Aortic smooth muscle cell (primary cell): Measurements from ENCODE around the gene ZNF761. TPM values are rescaled to one million over a fixed set of nuclear protein-coding genes. Genes with fewer than 3 reads are reported as not detected.

Source experiments
- total RNA-seq: library from RNA; depleted of rRNA; stranded (reverse); fragments of >200 nt; gene quantifications from 2 replicates; pipeline ENCODE4 v1.2.3, GENCODE V29; 2014

Gene ZNF761
- 9.8 and 11.0 TPM in 2 replicates for total RNA-seq

GRCh38 chr19:53431399-53432087, at the start of gene ZNF761:
Gene ZNF761 (plus strand): TSS chr19:53431984. CDS start chr19:53447269, 15,285 bp downstream.

GRCh38 chr19:53394974-53395839, 36.6 kb upstream of the ZNF761 start, which contains the start of gene ZNF765:
Gene ZNF765 (plus strand): TSS chr19:53395149. CDS start chr19:53398016, 2,867 bp downstream.

GRCh38 chr19:53467485-53468262, 35.9 kb downstream of the ZNF761 start, which contains the start of gene ZNF813:
Gene ZNF813 (plus strand): TSS chr19:53467733. CDS start chr19:53483823, 16,090 bp downstream.

Other genes with a start within 250 kb of the ZNF761 start
- 2.2 and 4.1 TPM in 2 replicates for gene ZNF665, start 238.6 kb upstream of the ZNF761 start, total RNA-seq
- 15.0 and 15.7 TPM in 2 replicates for gene ZNF677, start 177.1 kb upstream of the ZNF761 start, total RNA-seq
- gene VN1R2, start 173.7 kb upstream of the ZNF761 start, total RNA-seq, result not detected in 2 replicates
- gene VN1R4, start 164.3 kb upstream of the ZNF761 start, total RNA-seq, result not detected in 2 replicates
- gene ZNF845, start 98.2 kb upstream of the ZNF761 start, total RNA-seq, result 6.3 and 7.9 TPM in 2 replicates
- 6.3 and 6.6 TPM in 2 replicates for gene ZNF525, start 66.3 kb upstream of the ZNF761 start, total RNA-seq
- 9.8 and 11.1 TPM in 2 replicates for gene ZNF765, start 36.8 kb upstream of the ZNF761 start, total RNA-seq
- 2.7 and 3.7 TPM in 2 replicates for gene ZNF813, start 35.7 kb downstream of the ZNF761 start, total RNA-seq
- gene ZNF331, start 106.2 kb downstream of the ZNF761 start, total RNA-seq, result 8.3 and 11.5 TPM in 2 replicates
- gene DPRX, start 200.0 kb downstream of the ZNF761 start, total RNA-seq, result not detected in 2 replicates